HUES48 (cell line): ENCODE results near the gene MPP3.
"Not testable (repeated sequence)": the region's sequence is repeated elsewhere in the genome, so short reads cannot be mapped to it uniquely, and the experiment has no call there.

ENCODE experiments used
- H3K27ac ChIP-seq: one replicate; pipeline ENCODE4 v1.7.0; 2013; ENCODE audit warnings: low read depth, low read length, inconsistent platforms
- H3K27me3 ChIP-seq: 2 replicates; pipeline ENCODE4 v1.6.1; 2013; ENCODE audit warnings: mild to moderate bottlenecking, low read length; ENCODE audit not compliant: control insufficient read depth, insufficient read depth
- H3K36me3 ChIP-seq: 2 replicates; pipeline ENCODE4 v1.6.1; 2013; ENCODE audit warnings: low read length; ENCODE audit not compliant: control insufficient read depth, insufficient read depth
- H3K4me1 ChIP-seq: 2 replicates; pipeline ENCODE4 v1.6.1; 2013; ENCODE audit warnings: mild to moderate bottlenecking, low read length; ENCODE audit not compliant: control insufficient read depth, insufficient read depth
- H3K4me3 ChIP-seq: 2 replicates; pipeline ENCODE4 v1.5.1; 2013; ENCODE audit warnings: mild to moderate bottlenecking, low read depth, low read length
- H3K9ac ChIP-seq: 2 replicates; pipeline ENCODE4 v1.6.1; 2013; ENCODE audit warnings: mild to moderate bottlenecking, low read depth, low read length, moderate library complexity
- H3K9me3 ChIP-seq: 2 replicates; pipeline ENCODE4 v1.6.1; 2013; ENCODE audit warnings: low read length; ENCODE audit not compliant: control insufficient read depth, insufficient read depth

Gene MPP3

DNA sequence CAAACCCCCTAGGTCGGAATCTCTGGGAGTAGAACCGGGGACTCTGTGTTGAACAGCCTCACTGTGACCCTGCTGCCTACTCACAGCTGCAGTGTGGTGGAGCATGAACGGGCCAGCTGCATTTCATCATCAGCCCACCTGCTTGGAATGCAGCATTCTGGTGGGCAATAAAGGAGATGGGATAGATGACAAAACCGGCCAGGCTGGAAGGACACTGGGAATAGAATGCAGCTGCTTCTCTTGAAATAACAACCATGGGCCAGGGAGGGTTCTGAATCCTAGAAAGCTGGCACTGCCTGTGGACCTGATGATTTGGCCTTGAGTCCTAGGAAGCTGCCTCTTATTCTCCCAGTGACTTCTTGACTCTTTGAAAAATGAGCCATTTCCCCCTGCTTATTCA lies 29.2 kb downstream of the MPP3 start:
- Histone ChIP-seq H3K4me3 (no peak overlapping the region), H3K27me3 (no peaks in the 10 kb centered on the region), H3K27ac (peak overlapping the region; percentile 62), H3K9me3 (no peaks in the 10 kb centered on the region), H3K4me1 (peaks cover 34% of the 10 kb centered on the region), H3K9ac (no peak overlapping the region), H3K36me3 (0 out of 2 replicates have a peak, but pooled peaks cover 6% of the 10 kb centered on the region)

GRCh38 chr17:43801844-43802243 lies 31.1 kb downstream of the MPP3 start:
- Histone ChIP-seq H3K9ac (no peak overlapping the region), H3K4me1 (peaks cover 34% of the 10 kb centered on the region), H3K36me3 (no peaks in the 10 kb centered on the region), H3K27ac (no peak overlapping the region), H3K9me3 (peaks cover 2% of the 10 kb centered on the region; the same call in 1 of the 2 replicates), H3K4me3 (no peak overlapping the region), H3K27me3 (no peaks in the 10 kb centered on the region)

DNA sequence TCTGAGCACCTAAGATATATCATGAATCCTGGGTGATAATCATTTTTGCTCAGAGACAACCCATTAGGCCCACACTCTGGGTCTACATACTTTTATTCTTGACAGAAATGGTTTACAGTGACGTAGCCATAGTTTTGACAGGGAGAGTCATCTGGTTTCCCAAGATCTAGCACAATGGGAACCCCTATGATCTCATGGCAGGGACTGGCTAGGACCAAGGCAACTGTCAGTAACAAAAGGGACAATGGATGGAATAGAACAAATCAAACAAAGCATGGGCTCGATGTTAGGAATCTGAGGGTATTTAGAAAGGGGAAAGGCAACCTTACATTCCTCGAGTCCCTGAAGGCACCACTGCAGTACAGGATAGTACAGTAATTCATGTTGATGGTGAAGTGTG lies 32.2 kb downstream of the MPP3 start:
- no peak overlapping the region for H3K4me3 ChIP-seq
- H3K9ac ChIP-seq = no peak overlapping the region
- H3K36me3 ChIP-seq = no peaks in the 10 kb centered on the region
- peaks cover 2% of the 10 kb centered on the region; the same call in 1 of the 2 replicates for H3K9me3 ChIP-seq
- H3K4me1 ChIP-seq = peaks cover 34% of the 10 kb centered on the region
- H3K27ac ChIP-seq = no peak overlapping the region
- H3K27me3 ChIP-seq = no peaks in the 10 kb centered on the region

DNA sequence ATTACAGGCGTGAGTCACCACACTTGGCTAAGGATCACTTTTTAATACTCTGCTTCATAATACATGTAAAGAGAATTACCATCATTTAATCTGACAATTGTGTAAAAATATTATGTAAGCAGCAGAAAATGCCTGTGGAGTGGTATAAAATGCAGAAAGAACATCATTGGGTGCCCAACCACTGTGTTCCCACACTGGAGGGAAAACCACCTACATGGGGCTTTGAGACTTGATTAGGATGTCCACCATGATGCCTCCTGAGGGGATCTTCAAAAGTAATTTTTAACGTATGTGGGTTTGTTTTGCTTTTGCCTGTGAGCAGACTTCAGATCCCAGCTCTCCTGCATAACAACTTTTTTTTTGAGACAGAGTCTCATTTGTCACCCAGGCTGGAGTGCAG lies 33.9 kb downstream of the MPP3 start:
- Histone ChIP-seq H3K36me3 (no peaks in the 10 kb centered on the region), H3K4me3 (no peak overlapping the region), H3K4me1 (peaks cover 24% of the 10 kb centered on the region), H3K27me3 (no peaks in the 10 kb centered on the region), H3K9ac (no peak overlapping the region), H3K9me3 (peaks cover 2% of the 10 kb centered on the region; the same call in 1 of the 2 replicates), H3K27ac (no peak overlapping the region)

DNA sequence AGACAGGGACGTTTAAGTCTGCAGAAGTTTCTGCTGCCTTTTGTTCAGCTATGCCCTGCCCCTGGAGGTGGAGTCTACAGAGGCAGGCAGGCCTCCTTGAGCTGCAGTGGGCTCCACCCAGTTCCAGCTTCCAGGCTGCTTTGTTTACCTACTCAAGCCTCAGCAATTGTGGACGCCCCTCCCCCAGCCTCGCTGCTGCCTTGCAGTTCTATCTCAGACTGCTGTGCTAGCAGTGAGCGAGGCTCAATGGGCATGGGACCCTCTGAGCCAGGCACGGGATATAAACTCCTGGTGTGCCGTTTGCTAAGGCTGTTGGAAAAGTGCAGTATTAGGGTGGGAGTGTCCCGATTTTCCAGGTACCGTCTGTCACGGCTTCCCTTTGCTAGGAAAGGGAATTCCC lies 34.9 kb downstream of the MPP3 start:
- H3K27ac ChIP-seq, H3K4me3 ChIP-seq: not testable (repeated sequence)

GRCh38 chr17:43792668-43793067 lies 40.3 kb downstream of the MPP3 start:
- H3K9me3 ChIP-seq, H3K9ac ChIP-seq, H3K4me1 ChIP-seq, H3K36me3 ChIP-seq, H3K27ac ChIP-seq, H3K27me3 ChIP-seq, H3K4me3 ChIP-seq: not testable (repeated sequence)

More for the DNA sequence above, 34.9 kb downstream of the MPP3 start:
- H3K27me3 ChIP-seq, H3K36me3 ChIP-seq, H3K9me3 ChIP-seq, H3K9ac ChIP-seq: not testable (repeated sequence)
- peaks cover 13% of the 10 kb centered on the region for H3K4me1 ChIP-seq

DNA sequence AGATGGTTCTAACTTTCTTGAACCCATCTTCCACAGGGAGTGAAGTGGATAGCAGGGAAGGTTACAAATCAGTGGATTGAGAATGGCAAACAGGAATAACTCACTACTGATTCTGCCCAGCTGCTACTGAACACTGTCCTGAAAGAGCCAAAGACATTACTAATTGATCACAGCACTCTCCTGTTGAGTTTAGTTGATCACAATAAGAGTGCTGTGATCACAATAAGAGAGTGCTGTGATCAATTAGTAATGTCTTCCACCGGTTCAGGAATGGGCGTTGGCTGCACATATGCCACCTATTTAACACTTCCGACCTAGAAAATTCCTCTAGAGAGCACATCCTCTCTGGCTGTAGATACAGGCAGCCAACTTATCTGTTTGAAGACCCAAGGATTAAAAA lies 41.4 kb downstream of the MPP3 start:
- Histone ChIP-seq H3K4me3 (no peak overlapping the region), H3K27ac (no peak overlapping the region), H3K9ac (no peak overlapping the region), H3K36me3 (no peaks in the 10 kb centered on the region), H3K9me3 (no peaks in the 10 kb centered on the region), H3K4me1 (no peaks in the 10 kb centered on the region), H3K27me3 (no peaks in the 10 kb centered on the region)

- Histone ChIP-seq H3K9me3 (no peaks in the 10 kb centered on the region), H3K36me3 (no peaks in the 10 kb centered on the region), H3K27ac (no peak overlapping the region), H3K4me1 (no peaks in the 10 kb centered on the region), H3K27me3 (no peaks in the 10 kb centered on the region), H3K9ac (no peak overlapping the region), H3K4me3 (no peak overlapping the region)
Measured at GRCh38 chr17:43790311-43790940, 42.5 kb downstream of the MPP3 start.

- Histone ChIP-seq H3K9ac (no peak overlapping the region), H3K4me1 (no peaks in the 10 kb centered on the region), H3K36me3 (no peaks in the 10 kb centered on the region), H3K9me3 (no peaks in the 10 kb centered on the region), H3K27me3 (no peaks in the 10 kb centered on the region), H3K4me3 (no peak overlapping the region), H3K27ac (no peak overlapping the region)
Measured at GRCh38 chr17:43789482-43789881, 43.5 kb downstream of the MPP3 start.

DNA sequence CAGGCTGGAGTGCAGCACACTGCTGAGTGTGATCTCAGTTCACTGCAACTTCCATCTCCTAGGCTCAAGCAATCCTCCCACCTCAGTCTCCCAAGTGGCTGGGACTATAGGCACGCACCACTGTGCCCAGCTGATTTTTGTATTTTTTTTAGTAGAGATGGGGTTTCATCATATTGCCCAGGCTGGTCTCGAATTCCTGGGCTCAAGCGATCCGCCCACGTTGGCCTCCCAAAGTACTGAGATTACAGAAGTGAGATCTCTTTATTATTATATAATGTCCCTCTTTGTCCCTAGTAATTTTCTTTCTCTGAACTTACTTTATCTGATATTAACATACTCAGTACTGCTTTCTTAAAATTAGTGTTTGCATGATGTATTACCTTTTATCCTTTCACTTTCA lies 44.4 kb downstream of the MPP3 start:
- H3K27ac ChIP-seq = no peak overlapping the region

GRCh38 chr17:43787728-43788127 lies 45.2 kb downstream of the MPP3 start:
- H3K36me3 ChIP-seq = no peaks in the 10 kb centered on the region
- no peak overlapping the region for H3K9ac ChIP-seq
- no peak overlapping the region for H3K27ac ChIP-seq
- H3K4me3 ChIP-seq = no peak overlapping the region
- H3K9me3 ChIP-seq = no peaks in the 10 kb centered on the region
- H3K4me1 ChIP-seq = no peaks in the 10 kb centered on the region
- H3K27me3 ChIP-seq = no peaks in the 10 kb centered on the region

More for the DNA sequence above, 44.4 kb downstream of the MPP3 start:
- Histone ChIP-seq H3K27me3 (no peaks in the 10 kb centered on the region), H3K9me3 (no peaks in the 10 kb centered on the region), H3K4me1 (no peaks in the 10 kb centered on the region), H3K4me3 (no peak overlapping the region), H3K9ac (no peak overlapping the region), H3K36me3 (no peaks in the 10 kb centered on the region)
